SU-DHL-6 (cell line): ENCODE measurements around the gene LRCH3.

Source experiments
- H2AFZ ChIP-seq: fragments of 200-600 bp; sonication (generic); 2 replicates; pipeline ENCODE4 v1.6.1; 2014; ENCODE audit warnings: low read depth, mild to moderate bottlenecking, moderate library complexity, mixed read lengths, antibody characterized with exemption, low read length; ENCODE audit not compliant: severe bottlenecking
- H3F3A ChIP-seq: fragments of 200-600 bp; shearing (Covaris generic); 2 replicates; pipeline ENCODE4 v1.6.0; 2016; ENCODE audit warnings: antibody characterized with exemption, mild to moderate bottlenecking; ENCODE audit not compliant: insufficient read depth
- H3K27ac ChIP-seq: fragments of 200-600 bp; sonication (generic); 2 replicates; pipeline ENCODE4 v1.5.1; 2016; ENCODE audit warnings: low read depth, mild to moderate bottlenecking, low read length, moderate library complexity, mixed read lengths
- H3K27me3 ChIP-seq: fragments of 200-600 bp; sonication (generic), shearing (Covaris generic); 2 replicates; pipeline ENCODE4 v1.6.0; 2014; ENCODE audit warnings: mild to moderate bottlenecking, low read length
- H3K36me3 ChIP-seq: fragments of 200-600 bp; sonication (generic); 2 replicates; pipeline ENCODE4 v1.6.1; 2014; ENCODE audit warnings: mild to moderate bottlenecking, low read length, mixed read lengths
- H3K4me2 ChIP-seq: fragments of 300-600, 200-600 bp; shearing (Covaris generic), sonication (generic); 2 replicates; pipeline ENCODE4 v1.6.0; 2014; ENCODE audit warnings: low read length, low read depth, mild to moderate bottlenecking; ENCODE audit not compliant: poor library complexity, severe bottlenecking
- H3K4me3 ChIP-seq: fragments of 200-600 bp; sonication (generic); 2 replicates; pipeline ENCODE4 v1.5.1; 2014; ENCODE audit warnings: antibody characterized with exemption, low read length, mild to moderate bottlenecking, mixed read lengths; ENCODE audit not compliant: insufficient read depth, poor library complexity, severe bottlenecking
- H3K79me2 ChIP-seq: fragments of 200-600 bp; sonication (generic); 2 replicates; pipeline ENCODE4 v1.6.1; 2014; ENCODE audit warnings: mild to moderate bottlenecking, low read length, moderate library complexity; ENCODE audit not compliant: insufficient read depth
- H3K9ac ChIP-seq: fragments of 200-600 bp; sonication (generic); 2 replicates; pipeline ENCODE4 v1.7.0; 2014; ENCODE audit warnings: mild to moderate bottlenecking, low read length
- H3K9me2 ChIP-seq: fragments of 200-600 bp; sonication (generic); replicated peaks from 2 replicates; pipeline ENCODE4 v1.6.1; 2014; ENCODE audit warnings: low read length; ENCODE audit not compliant: insufficient read depth
- H3K9me3 ChIP-seq: fragments of 200-600 bp; sonication (generic); 2 replicates; pipeline ENCODE4 v1.6.1; 2014; ENCODE audit warnings: low read length, mixed read lengths; ENCODE audit not compliant: insufficient read depth
- H4K20me1 ChIP-seq: fragments of 200-600 bp; sonication (generic); 2 replicates; pipeline ENCODE4 v1.6.1; 2014; ENCODE audit warnings: low read depth, mild to moderate bottlenecking, antibody characterized with exemption, low read length, moderate library complexity, mixed read lengths
- CTCF ChIP-seq: fragments of 200-600 bp; sonication (generic); IDR thresholded peaks from one replicate; pipeline ENCODE4 v1.5.1; 2017; ENCODE audit warnings: antibody characterized with exemption, mild to moderate bottlenecking, low read length, moderate library complexity; ENCODE audit not compliant: insufficient read depth, poor library complexity, severe bottlenecking
- EZH2phosphoT487 ChIP-seq: fragments of 200-600 bp; sonication (generic), shearing (Covaris generic); conservative IDR thresholded peaks from 2 replicates; pipeline ENCODE4 v1.6.1; 2018; ENCODE audit warnings: mild to moderate bottlenecking, antibody characterized with exemption, low read length, moderate library complexity, mixed read lengths

The LRCH3 gene

GRCh38 chr3:197796087-197796486 lies 5.0 kb downstream of the LRCH3 start:
- Histone ChIP-seq H4K20me1 (0 out of 2 replicates have a peak, but pooled peaks cover under 1% of the 10 kb centered on the region), H3K9me3 (no peaks in the 10 kb centered on the region), H3K27me3 (no peaks in the 10 kb centered on the region), H2AFZ (no peak overlapping the region), H3K4me2 (no peak overlapping the region), H3F3A (peaks cover 13% of the 10 kb centered on the region; the same call in 1 of the 2 replicates), H3K9me2 (no peaks in the 10 kb centered on the region), H3K36me3 (no peaks in the 10 kb centered on the region), H3K9ac (no peak overlapping the region), H3K4me3 (no peak overlapping the region), H3K27ac (no peak overlapping the region), H3K79me2 (peaks cover 76% of the 10 kb centered on the region)
- TF ChIP-seq EZH2phosphoT487: no peak
- no peak for TF ChIP-seq CTCF

- no peaks in the 10 kb centered on the region for H3K9me3 ChIP-seq
- no peak overlapping the region for H3K4me3 ChIP-seq
- H3K9me2 ChIP-seq: no peaks in the 10 kb centered on the region
- peaks cover 80% of the 10 kb centered on the region for H3K79me2 ChIP-seq
- H3K27me3 ChIP-seq: no peaks in the 10 kb centered on the region
- peaks cover 13% of the 10 kb centered on the region; the same call in 1 of the 2 replicates for H3F3A ChIP-seq
- H3K27ac ChIP-seq: no peak overlapping the region
- no peak overlapping the region for H3K4me2 ChIP-seq
- no peak for TF ChIP-seq EZH2phosphoT487
- TF ChIP-seq CTCF: no peak
- no peak overlapping the region for H3K9ac ChIP-seq
- peaks cover 11% of the 10 kb centered on the region; the same call in 1 of the 2 replicates for H4K20me1 ChIP-seq
- H3K36me3 ChIP-seq: no peaks in the 10 kb centered on the region
- H2AFZ ChIP-seq: no peak overlapping the region
Observed at GRCh38 chr3:197798863-197799262, 7.8 kb downstream of the LRCH3 start.

GRCh38 chr3:197800379-197800778 lies 9.3 kb downstream of the LRCH3 start:
- TF ChIP-seq EZH2phosphoT487: no peak
- no peak for TF ChIP-seq CTCF
- H3K79me2 ChIP-seq: peaks cover 73% of the 10 kb centered on the region
- H3F3A ChIP-seq: peaks cover 13% of the 10 kb centered on the region; the same call in 1 of the 2 replicates
- no peak overlapping the region for H3K4me2 ChIP-seq
- no peaks in the 10 kb centered on the region for H3K36me3 ChIP-seq
- no peaks in the 10 kb centered on the region for H3K9me2 ChIP-seq
- no peaks in the 10 kb centered on the region for H3K27me3 ChIP-seq
- H3K27ac ChIP-seq: no peak overlapping the region
- no peak overlapping the region for H3K4me3 ChIP-seq
- peaks cover 11% of the 10 kb centered on the region; the same call in 1 of the 2 replicates for H4K20me1 ChIP-seq
- H2AFZ ChIP-seq: no peak overlapping the region
- H3K9me3 ChIP-seq: no peaks in the 10 kb centered on the region
- no peak overlapping the region for H3K9ac ChIP-seq
